ENCODE data around the gene HCFC1.

The HCFC1 gene

DNA sequence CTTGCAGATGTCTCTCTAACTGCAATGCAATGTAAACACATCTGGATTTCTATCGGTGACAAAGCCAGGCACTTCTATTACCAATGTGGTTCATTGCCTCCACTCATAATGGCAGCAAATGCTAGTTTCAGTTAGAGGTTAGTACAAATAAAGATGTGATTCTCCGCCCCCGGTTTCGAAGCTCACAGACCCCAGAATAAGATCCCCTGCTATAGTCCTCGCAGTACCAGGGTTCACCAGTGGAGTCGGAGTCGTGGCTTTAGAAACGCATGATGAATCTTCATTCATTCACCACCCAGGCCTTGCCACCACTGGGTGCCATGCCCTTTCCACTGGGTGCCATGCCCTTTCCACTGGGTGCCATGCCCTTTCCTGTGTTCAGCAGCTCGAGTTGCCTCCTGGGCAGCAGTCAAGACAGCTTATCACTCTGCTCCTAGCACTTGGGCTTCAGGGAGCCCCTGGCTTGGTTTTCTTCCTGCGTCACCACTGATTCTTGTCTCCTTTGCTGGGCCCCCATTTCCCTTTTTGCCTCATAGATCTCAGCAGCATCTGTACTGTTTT, 33.3 kb downstream of the HCFC1 start:
- no peak for DNase-seq

DNA sequence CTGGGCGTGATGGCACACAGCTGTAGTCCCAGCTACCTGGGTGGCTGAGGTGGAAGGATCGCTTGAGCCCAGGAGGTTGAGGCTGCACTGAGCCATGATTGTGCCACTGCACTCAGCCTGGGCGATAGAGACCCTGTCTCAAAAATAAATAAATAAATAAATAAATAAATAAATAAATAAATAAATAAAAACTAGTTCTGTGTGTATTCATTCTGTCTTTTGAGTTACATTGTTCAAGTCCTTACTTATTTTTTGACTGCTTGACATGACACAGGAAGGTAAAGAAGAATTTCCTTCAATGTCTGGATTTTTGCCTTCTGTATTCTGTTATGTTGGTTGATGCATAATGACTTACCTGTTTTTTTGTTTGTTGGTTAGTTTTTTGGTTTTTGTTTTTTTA, 34.6 kb downstream of the HCFC1 start:
- no peak for DNase-seq

DNA sequence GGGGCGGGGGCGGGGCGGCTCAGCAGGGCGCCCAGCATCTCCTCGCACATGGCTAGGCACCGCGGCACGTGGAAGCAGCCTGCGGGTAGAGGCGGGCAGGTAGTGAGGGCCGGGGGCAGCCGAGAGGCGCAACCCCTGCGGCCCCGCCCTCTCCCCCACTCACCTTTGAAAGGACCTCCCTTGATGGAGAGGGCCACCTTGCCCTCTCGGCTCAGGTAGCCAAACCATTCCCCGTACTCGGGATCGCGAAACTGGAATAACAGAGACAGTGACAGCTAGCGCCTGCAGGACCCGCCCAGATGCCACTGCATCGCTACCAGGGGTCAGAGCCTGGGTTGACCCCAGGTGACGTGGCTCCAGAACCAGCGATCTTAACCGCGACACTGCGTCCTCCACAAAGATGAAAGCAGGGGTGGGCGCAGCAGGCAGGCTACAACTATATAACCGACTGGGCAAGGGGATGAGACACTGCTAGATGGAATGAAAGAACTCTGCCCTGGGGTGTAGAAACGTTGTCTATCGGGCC, 36.2 kb downstream of the HCFC1 start:
- no peak for DNase-seq

DNA sequence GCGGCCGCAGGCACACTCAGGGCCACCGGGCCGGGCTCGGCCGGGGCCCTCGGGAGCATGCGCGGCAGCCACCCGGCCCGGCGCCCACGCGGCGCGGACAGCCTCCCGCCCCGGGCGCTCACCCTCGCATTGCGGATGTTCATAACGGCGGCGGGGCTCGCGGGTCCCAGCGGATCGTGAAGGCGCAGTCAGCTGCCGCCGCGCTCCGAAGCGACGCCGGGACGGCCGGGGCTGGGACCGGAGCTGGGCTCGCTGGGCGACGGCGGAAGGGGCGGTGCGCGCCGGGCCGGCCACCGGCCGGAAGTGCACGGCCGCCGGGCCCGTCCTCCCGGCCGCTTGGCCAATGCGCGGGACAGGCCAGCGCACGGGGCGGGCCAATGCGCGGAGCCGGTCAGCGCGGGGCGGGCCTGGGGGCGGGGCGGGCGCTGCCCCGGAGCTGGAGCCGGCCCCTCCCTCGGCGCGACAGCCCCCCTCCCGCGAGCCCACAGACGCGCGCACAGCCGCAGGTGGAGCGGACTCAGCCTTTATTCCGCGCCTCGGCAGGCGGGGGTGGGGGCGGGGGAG, 36.8 kb downstream of the HCFC1 start, which contains the start of gene NAA10:
Gene NAA10 (minus strand): TSS at position 276 of the 564 bp plus-strand sequence. CDS start 133 bp downstream, at position 143.
- peak; percentile 62 for DNase-seq

DNA sequence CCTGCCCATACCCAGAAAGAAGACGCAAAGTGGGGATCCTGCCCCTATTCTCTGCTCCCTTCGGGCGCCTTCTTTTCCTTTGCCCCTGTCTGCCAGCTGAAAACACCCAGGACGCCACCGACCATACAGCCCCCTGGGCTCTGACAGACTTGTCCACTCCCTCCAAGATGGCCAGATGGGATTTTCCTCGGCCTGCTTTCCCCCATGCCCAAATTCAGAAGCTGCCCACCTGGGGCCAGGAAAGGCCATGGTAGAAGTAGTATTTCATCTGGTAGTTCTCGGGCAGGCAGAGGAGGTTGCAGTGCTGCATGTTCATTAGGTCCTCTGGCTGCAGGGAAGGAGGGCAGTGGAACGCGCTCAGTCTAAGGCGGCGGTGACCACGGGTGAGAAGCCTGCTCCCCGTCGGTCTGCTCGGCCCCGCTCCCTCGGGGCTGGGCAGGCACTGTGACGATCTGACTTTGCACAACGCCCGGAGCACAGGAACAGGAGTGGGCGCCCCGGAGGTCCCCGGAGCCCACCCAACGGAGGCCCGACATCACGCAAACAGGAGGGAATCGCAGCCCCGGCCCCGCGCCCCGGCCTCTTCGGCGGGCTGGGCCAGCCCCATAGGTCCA, 37.4 kb downstream of the HCFC1 start:
- no peak for DNase-seq

DNA sequence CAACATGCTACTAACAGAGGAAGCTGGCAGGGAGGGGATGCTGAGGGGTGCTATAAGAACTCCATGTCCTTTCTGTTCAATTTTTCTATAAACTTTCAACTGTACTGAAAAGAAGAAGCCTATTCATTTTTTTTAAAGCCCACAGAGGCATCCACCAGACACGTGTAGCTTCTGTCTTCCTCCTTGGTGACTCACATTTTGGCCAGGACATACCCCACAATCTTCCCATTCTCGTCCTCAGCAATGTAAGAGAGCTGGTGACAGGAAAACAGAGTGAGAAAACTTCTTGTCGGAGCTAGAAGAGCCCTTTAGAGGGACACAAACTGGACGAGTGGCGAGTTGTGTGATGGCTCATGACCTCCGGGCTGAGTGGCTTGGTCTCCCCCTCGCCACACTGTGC, 37.9 kb downstream of the HCFC1 start:
- DNase-seq = no peak

DNA sequence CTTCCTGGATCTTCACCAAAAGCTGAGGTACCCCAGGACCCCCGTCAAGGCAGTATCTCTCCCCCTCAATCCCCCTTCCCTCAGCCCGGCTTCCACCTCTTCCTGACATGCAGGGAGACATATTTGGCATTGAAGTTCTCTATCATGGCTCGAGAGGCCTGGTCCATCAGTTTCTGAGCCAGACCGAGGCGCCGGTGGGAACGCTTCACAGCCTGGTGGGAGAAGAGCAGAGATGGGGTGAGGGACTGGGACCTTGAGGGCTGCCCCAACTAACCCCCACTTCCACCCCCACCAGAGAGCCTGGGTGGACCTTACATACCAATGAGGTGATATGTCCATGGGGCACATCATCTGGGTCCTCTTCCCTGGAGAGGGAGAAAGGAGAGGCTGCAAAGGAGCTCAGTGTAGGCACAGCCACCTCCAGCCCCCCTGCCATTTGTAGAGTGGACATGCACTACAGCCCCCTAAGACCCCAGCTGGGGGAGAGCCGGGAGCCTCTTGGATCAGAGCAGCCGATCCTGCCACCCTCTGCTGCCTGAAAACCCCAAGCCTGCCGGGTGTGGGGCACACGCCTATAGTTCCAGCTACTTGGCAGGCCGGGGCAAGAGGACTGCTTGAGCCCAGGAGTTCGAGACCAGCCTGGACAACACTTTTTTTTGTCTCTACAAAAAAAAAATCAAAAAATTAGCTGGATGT, 39.2 kb downstream of the HCFC1 start:
- DNase-seq = no peak

DNA sequence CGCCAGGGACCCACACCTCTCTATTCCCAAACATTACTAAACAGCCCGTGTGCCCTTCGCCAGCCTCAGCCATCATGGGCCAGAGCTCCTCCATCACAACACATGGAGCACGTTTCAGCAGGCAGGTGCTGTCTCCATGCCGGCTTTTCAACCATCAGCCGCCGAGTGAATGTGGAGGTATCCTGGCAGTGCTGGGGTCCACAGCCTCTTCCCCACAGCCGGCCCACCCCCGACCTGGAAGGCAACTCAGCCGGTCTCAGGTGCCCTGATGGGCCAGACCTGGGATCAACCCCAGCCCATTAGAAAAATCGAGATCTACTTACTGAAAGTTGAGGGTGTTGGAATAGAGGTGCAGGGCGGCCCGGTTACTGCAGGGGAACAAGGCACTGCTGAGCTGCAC, 39.9 kb downstream of the HCFC1 start:
- DNase-seq = no peak

DNA sequence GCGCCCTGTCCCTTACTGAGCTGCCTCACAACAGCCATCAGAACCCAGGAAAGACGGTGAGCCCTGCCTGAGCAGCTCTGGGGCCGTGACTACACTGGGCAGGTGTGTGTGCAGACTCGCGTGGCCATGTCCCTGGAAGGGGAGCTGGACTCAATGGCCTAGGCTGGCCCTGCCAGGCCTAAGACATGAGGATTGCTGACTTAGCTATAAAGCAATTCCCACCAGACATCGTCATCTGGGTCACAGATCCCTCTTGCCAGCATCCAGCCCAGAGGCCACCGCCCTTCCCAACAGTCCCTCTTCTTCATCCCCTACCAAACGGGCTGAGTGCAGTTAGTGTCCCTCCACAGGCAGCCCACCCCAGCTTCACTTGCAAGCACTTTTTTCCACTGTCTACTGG, 40.5 kb downstream of the HCFC1 start:
- DNase-seq = no peak

DNA sequence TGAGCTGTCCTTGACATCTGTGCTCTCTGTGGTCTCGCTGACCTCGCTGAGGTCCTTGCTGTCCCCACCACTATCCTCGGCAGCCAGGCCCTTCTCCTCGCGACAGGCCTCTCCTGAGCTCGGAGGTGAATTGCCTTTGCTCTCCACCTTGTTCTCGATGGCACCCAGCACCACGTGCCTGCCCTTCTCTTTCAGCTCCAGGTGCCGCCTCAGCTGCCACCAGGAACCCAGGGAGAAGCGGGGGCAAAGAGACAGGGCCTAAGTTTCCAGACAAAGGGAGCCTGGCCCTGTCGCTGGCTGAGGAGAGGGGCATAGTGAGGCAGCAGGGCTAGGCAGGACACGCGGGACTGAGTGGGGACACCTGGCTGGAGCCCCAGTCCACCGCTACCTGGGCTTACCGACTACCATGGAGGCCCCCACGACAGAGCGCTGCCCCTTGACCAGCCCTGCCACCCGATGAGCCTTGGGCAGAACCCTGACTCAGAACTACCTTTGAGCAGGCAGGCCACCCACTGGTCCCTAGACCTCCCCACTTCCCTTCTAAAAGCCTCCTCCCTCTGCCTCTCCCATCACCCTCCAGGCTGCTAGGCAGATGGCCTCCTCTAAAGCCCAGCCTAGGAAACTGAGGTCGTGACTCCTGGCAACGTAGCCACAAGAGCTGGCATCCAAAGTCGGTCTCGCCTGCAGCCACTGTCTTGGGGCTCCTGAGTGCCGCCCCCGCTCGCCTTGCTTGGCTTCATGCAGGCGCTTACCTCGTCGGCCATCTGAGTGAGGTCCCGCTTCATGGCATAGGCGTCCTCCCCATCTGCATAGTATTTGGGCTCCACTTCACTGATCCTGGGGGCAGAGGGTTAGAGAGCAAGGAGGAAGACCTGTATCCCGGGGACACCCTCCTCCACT, 41.4 kb downstream of the HCFC1 start:
- no peak for DNase-seq

DNA sequence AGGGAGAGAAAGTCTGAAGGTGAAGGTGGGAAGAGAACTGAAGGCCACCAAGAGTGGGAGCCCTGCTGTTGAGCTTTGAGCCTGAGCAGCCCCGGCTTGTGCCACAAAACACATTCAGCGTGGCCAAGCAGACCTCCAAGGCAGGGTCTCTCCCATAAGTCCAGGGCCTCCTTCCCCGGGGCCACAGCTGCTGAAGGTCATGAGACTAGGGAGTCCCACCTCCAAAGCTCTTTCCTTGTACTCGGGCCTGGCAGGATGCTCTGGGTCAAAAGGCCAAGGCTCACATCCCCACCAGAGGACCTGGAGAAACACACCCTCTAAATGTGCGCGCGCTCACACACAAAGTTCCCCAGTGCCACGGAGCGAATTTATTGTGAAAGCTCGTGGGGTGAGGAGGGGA, 42.0 kb downstream of the HCFC1 start:
- DNase-seq = no peak

DNA sequence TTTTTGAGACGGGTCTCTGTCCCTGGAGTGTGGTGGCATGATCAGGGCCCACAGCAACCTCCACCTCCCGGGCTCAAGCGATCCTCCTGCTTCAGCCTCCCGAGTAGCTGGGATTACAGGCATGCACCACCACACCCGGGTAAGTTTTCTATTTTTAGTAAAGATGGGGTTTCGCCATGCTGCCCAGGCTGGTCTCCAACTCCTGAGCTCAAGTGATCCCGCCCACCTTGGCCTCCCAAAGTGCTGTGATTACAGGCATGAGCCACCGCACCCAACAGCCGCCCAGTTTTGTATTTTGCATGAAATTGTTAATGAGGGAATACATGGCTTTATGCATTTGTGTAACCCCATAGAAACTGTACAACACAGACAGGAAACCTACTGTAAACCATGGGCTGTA, 42.8 kb downstream of the HCFC1 start:
- no peak for DNase-seq

DNA sequence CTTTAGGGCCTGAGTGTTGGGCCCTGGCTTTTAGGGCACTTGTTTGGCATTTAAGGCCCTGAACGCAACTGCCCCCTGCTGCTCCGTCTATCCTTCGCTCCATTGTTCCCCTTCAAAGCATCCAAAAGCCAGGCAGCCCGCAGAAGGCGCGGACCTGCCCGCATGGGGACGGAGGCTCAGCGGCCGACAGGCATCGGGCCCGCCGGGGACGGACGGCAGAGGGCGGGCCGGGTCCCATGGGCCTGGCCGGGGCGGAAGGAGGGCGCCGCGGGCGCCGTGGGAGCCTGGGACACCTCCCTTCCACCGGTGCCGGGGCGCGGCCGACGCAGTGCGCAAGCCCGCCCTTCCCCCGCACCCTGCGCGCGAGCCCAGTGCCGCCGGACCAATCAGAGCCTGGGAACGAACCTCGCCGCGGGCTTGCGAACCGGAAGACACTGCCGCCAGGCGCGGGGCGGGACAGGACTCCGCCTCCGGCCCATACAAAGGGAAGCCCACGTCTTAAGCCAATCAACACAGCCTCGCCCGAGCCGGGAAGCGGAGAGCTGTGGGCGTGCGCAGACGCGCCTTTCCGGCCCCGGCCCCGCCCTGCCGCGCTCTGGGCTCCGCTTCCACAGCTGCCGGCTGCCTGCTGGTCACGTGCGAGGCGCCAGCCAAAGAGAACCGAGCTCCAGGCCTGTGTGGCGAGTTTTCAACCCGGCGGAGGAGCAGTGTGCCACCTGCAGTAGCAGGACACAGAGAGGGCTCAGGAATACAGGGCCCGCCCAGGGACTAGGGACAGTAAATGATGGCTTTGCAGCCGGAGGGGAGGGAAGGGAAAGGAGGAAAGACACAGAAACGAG, 43.5 kb downstream of the HCFC1 start:
- DNase-seq = peak; percentile 80

DNA sequence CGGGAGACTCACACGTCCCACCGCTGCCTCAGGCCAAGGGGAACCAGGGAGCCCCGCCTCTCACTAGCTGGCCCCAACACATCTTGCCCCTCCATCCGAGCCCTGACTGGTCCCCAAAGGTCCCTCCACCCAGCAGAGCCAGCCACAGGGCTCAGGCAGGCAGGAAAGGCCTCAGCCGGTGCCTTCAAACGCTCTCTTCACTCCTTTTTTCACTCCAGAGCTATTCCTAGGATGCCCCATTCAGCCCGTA, 44.0 kb downstream of the HCFC1 start:
- DNase-seq = no peak

DNA sequence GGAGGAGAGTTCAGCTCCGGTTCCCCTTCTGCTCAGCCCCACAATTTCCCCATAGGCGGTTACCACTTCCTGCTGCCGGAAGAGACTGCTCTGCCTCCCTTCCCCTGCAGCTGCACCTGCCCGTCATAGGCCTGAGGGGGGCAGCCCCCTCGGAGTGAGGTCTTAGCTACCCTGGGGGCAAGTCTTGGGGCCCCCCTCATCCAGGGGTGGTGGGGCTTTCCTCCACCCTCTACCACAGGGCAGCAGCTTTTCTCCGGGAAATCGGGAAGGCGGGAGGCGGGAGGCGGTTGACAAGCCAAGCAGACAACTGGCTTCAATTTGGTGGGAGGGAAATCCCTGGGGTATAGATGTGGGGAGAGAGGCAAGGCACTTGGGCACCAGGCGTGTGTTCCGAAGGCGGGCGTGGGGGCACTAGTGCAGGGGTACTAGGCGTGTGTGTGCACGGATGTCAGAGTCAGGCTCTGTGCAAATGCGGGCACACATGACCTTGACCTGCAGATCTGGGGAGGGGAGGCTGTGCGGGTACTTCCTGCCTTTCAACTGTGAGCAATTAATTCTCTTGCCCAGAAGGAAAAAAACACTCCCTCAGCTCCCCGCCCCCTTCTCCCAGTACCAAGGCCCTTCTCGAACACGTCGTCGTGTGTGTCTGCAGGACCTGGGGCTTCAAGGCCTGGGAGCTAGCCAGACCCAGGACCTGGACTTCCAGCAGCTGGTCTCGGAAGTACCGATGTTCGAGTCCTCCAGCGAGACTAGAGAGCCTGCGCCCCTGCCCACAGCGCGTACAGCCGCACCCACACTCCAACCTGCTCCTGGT, 44.6 kb downstream of the HCFC1 start:
- DNase-seq = peak; percentile 61

DNA sequence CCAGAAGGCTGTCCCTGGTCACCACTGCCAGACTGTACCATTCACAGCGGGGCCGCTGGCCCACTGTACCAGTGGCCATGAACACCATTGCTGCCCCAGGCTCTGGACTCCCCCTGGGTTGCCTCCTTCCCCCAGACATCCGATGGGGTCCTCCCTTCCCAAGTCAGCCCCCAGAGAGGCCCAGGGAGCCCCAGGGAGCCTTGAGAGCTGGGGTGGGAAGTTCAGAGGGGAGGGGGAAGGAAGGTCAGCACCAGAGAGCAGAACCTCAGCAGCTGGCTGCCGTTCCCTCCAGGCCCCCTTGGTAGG, 45.1 kb downstream of the HCFC1 start:
- no peak for DNase-seq

DNA sequence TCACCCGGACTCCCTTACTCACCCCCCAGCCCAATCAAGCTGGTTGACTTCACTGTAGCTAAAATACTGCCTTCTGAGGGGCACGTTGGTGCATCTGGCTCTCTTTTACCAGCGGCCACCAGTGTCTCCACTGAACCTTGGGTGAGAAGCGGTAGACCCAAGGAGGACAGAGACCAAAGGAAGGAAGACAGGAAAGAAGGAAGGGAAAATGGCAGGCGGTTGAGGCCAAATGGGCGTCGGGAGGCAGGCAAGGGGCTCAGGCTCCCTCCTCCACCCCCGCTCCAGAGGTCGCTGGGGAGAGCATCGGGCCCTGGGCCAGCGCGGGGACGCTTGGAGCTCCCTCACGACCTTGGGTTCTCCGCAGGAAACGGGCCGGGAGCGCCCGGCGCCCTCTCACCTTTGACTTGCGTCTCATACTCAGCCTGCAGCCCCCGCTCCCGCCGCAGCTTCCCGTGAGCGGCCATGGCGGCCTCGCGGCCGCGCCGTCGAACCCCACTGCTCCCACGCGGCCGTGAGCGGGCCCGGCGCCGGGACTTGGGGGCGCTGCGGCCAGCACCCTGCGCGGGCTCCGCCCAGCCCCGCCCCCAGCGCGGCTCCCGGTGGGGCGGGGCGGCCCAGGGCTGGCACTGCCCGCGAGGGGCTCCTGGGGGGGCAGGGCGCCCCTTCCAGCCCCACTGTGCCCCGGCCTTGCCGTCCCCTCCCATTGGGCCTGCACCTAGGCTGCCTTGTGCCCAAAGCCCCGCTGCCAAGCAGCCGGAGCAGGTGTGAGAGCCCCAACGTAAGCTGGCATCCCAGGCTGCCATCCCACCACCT, 45.7 kb downstream of the HCFC1 start, which contains the start of gene ARHGAP4:
Gene ARHGAP4 (minus strand): TSS at position 526 of the 813 bp plus-strand sequence. CDS start 62 bp downstream, at position 464.
- DNase-seq = peak; percentile 47

DNA sequence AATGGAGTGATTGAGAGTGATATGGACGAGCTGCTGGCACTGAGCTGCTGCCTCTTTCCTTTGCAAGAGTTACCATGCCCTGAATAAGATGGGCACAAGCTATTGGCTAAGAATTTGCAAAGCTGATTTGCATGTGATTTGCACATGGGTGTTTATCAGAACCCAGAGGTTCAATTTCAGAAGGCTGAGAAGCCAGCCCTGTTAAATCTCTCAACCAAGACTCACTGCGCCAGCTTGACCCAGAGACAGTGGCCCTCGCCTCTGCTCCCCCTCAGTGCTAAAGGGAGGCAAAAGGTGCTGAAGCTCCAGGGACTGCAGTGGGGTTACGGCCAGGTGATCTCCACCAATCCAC, 46.3 kb downstream of the HCFC1 start:
- no peak for DNase-seq

DNA sequence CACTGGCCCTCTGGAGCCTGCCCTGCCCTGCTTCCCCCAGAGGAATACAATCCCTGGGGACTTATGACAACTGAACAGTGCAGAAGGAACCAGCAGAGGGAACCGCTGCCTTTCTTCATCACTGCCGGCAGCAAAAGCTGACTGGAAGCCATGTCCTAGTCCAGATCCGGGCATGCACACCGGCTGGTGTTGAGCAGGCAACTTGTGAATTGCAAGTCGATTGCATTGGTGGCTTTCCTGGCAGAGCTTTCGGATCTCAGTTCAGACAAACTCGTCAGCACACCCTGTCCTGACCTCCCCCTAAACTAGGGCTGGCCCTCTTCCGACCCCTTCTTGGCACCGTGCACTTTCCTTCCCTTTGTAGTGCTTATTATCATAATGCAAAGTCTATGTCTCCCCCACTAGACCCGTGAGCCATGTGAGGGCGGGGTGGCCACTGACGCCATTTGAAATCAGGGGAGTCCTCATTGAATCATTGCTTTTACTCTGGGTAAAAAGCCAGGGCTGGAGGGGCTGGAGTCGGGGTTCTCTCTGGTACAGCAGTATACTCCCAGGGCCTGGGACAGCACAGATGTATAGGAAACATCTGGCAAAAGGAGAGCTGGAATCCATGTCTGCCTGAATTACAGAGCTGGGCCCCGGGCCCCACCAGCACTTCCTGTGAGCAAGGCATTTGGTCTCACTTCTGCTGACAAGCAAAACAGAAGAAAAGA, 47.3 kb downstream of the HCFC1 start:
- no peak for DNase-seq
